A549 (cell line): ENCODE data around the gene IGFN1. TPM values are rescaled to one million over a fixed set of nuclear protein-coding genes. Genes with fewer than 3 reads are reported as not detected.

ENCODE experiments used
- ATAC-seq, 2 experiments: fragments of 200-7000 bp in 1 of 2; fragments of >200 bp in 1 of 2; cut with Nextera tagmentation in 1 of 2; cut with Tn5 transposase in 1 of 2; 3 replicates each; pipeline versions ENCODE4 v1.8.0 to v1.9.1; 2018 to 2020; ENCODE audit warnings: mild to moderate bottlenecking in 1 of 2, moderate library complexity in 1 of 2
- CTCF ChIA-PET: fragments of 300-600 bp; sonication (Branson Sonifier 250); formaldehyde crosslinking; extraction: SDS; loops from one replicate; lab custom pipeline; 2021; ENCODE audit warnings: antibody characterized with exemption, inconsistent platforms; lab: Yijun Ruan, JAX
- POLR2A ChIA-PET: fragments of 350-600 bp; formaldehyde crosslinking; extraction: SDS; loops from one replicate; lab custom pipeline; 2021; ENCODE audit warnings: antibody characterized with exemption, inconsistent platforms; lab: Yijun Ruan, JAX
- DNase-seq, 2 experiments: peaks; one replicate each; pipeline versions ENCODE4 v3.0.0 to v3.0.0-alpha.2; 2011 to 2016; ENCODE audit warnings: low read depth in 1 of 2, low spot score in 1 of 2
- FAIRE-seq: peaks from 2 replicates; lab custom pipeline; 2011; peaks lifted over from hg19 to GRCh38; lab: Jason Lieb, UNC
- H3K27ac ChIP-seq, 2 experiments: fragments of >200 bp; sonication (Bioruptor Twin); formaldehyde crosslinking; 3 replicates each; pipeline ENCODE4 v1.5.1; 2016 to 2017
- H3K4me1 ChIP-seq: fragments of >200 bp; sonication (Bioruptor Twin); formaldehyde crosslinking; 3 replicates; pipeline ENCODE4 v1.6.1; 2016
- H3K4me2 ChIP-seq: fragments of >200 bp; sonication (Bioruptor Twin); formaldehyde crosslinking; 3 replicates; pipeline ENCODE4 v1.6.1; 2016
- H3K4me3 ChIP-seq: fragments of >200 bp; sonication (Bioruptor Twin); formaldehyde crosslinking; 3 replicates; pipeline ENCODE4 v1.5.1; 2016
- H3K9me3 ChIP-seq: fragments of >200 bp; sonication (Bioruptor Twin); formaldehyde crosslinking; 3 replicates; pipeline ENCODE4 v1.6.1; 2016
- CBX8 ChIP-seq: fragments of 200-600 bp; sonication (generic); IDR thresholded peaks from 2 replicates; pipeline ENCODE4 v1.6.1; 2016
- EHF ChIP-seq: fragments of 250-450 bp; sonication (Bioruptor Pico); IDR thresholded peaks from 2 replicates; pipeline ENCODE4 v1.5.0; 2020; ENCODE audit warnings: mild to moderate bottlenecking
- FOSL2 ChIP-seq, 2 experiments: fragments of 450-650 bp in 1 of 2; fragments of >200 bp in 1 of 2; sonication (Bioruptor Twin) in 1 of 2; formaldehyde crosslinking; IDR thresholded peaks; 2 replicates each; pipeline versions ENCODE4 v1.5.0 to v1.6.1; 2016 to 2020; ENCODE audit warnings: mild to moderate bottlenecking in 1 of 2, moderate library complexity in 1 of 2
- HDAC2 ChIP-seq: fragments of 200-600 bp; sonication (generic); IDR thresholded peaks from 2 replicates; pipeline ENCODE4 v1.6.1; 2016
- HEYL ChIP-seq: fragments of 250-450 bp; sonication (Bioruptor Pico); IDR thresholded peaks from 2 replicates; pipeline ENCODE4 v1.8.0; 2021; ENCODE audit warnings: mild to moderate bottlenecking, moderate library complexity
- JUN ChIP-seq, 2 experiments: fragments of >200 bp; sonication (Bioruptor Twin); formaldehyde crosslinking; IDR thresholded peaks; 2 replicates in 1 of 2; 3 replicates in 1 of 2; pipeline ENCODE4 v1.6.1; 2016 to 2017
- PHF8 ChIP-seq: fragments of 200-600 bp; sonication (generic); IDR thresholded peaks from 2 replicates; pipeline ENCODE4 v1.6.1; 2016; ENCODE audit warnings: low read depth, mild to moderate bottlenecking, antibody characterized with exemption, moderate library complexity, borderline replicate concordance
- RCOR1 ChIP-seq: fragments of 150-350 bp; IDR thresholded peaks from 2 replicates; pipeline ENCODE4 v1.6.1; 2014; ENCODE audit warnings: antibody characterized with exemption, low read length, low read depth
- RNF2 ChIP-seq: fragments of 200-600 bp; sonication (generic); IDR thresholded peaks from 2 replicates; pipeline ENCODE4 v1.6.1; 2016; ENCODE audit warnings: low read depth, mild to moderate bottlenecking, antibody characterized with exemption, moderate library complexity, borderline replicate concordance
- SMC3 ChIP-seq: fragments of >200 bp; sonication (Bioruptor Twin); formaldehyde crosslinking; IDR thresholded peaks from 3 replicates; pipeline ENCODE4 v1.6.1; 2018; ENCODE audit warnings: inconsistent platforms
- TFCP2L1 ChIP-seq: fragments of 250-450 bp; sonication (Bioruptor Pico); IDR thresholded peaks from 2 replicates; pipeline ENCODE4 v1.5.0; 2021; ENCODE audit warnings: mild to moderate bottlenecking
- TP53 ChIP-seq: fragments of 250-450 bp; sonication (Bioruptor Pico); IDR thresholded peaks from 2 replicates; pipeline ENCODE4 v1.5.0; 2021; ENCODE audit warnings: mild to moderate bottlenecking, moderate library complexity
- ZC3H11A ChIP-seq: fragments of 450-650 bp; IDR thresholded peaks from 2 replicates; pipeline ENCODE4 v1.6.1; 2014; ENCODE audit warnings: antibody characterized with exemption, mild to moderate bottlenecking
- WGBS: methylation state at CpG from one replicate; pipeline ENCODE4 v1.1.6; 2017; ENCODE audit errors: missing lambda C conversion rate; 5-methylcytosine and 5-hydroxymethylcytosine counted together
- polyA plus RNA-seq, 4 experiments: library from polyadenylated mRNA; depleted of rRNA in 3 of 4; stranded (reverse); fragments of >200 nt; fragmentation: RNase III in 1 of 4; extraction: RNeasy Plus Mini Kit Qiagen cat#74134 plus additional on column Dnase treatment in 1 of 4; gene quantifications; 2 replicates in 3 of 4; 3 replicates in 1 of 4; pipeline ENCODE4 v1.2.3, GENCODE V29; 2011 to 2017
- TF ChIP-seq, protein P1 (sequence below): fragments of 150-350 bp; IDR thresholded peaks from 2 replicates; pipeline ENCODE4 v1.6.1; 2014; ENCODE audit warnings: low read depth, mild to moderate bottlenecking, low read length
- TF ChIP-seq, protein P2 (sequence below): fragments of 450-650 bp; IDR thresholded peaks from 2 replicates; pipeline ENCODE4 v1.6.1; 2014; ENCODE audit warnings: antibody characterized with exemption

IGFN1 gene
- polyA plus RNA-seq, 2 of the 4 experiments (the other 2 are of a cell fraction), result 0.03 to 4.7 TPM

DNA sequence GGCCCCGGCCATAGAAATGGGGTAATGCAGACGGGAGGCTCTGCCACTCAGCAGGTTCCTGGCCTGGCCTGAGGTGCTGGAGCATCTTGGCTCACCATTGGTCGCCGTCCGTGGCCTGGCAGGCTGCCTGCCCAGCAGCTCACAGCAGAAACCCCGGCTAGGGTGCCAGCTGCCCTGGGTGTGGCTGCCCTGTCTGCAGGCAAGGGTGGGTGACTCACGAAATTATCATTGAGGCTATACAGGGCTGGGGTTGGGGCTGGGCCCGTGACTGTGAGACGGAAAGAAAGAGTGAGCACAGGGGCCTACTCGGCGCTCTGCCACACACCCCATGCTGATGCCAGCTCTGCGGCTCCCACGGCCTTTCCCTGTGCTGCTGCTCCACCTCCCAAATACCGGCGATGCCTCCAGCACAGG, 84.6 kb downstream of the IGFN1 start (continued):
- TF ChIP-seq FOSL2 (IDR thresholded peaks at IDR 0.05) (0 out of 2 replicates have a peak, but pooled peaks have one; percentile 32), FOSL2 (CRISPR knock-in tag; IDR thresholded peaks at IDR 0.05) (peak; percentile 91), SMC3 (no peak), HDAC2 (no peak), ZC3H11A (no peak), TP53 (CRISPR knock-in tag) (no peak), HEYL (CRISPR knock-in tag) (no peak), RCOR1 (no peak), PHF8 (no peak), RNF2 (no peak), TFCP2L1 (CRISPR knock-in tag) (no peak), CBX8 (no peak), EHF (CRISPR knock-in tag) (no peak)
- TF ChIP-seq, protein P1, sequence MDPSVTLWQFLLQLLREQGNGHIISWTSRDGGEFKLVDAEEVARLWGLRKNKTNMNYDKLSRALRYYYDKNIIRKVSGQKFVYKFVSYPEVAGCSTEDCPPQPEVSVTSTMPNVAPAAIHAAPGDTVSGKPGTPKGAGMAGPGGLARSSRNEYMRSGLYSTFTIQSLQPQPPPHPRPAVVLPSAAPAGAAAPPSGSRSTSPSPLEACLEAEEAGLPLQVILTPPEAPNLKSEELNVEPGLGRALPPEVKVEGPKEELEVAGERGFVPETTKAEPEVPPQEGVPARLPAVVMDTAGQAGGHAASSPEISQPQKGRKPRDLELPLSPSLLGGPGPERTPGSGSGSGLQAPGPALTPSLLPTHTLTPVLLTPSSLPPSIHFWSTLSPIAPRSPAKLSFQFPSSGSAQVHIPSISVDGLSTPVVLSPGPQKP, result no peak
- TF ChIP-seq, all 56 proteins: peak for 7

DNA sequence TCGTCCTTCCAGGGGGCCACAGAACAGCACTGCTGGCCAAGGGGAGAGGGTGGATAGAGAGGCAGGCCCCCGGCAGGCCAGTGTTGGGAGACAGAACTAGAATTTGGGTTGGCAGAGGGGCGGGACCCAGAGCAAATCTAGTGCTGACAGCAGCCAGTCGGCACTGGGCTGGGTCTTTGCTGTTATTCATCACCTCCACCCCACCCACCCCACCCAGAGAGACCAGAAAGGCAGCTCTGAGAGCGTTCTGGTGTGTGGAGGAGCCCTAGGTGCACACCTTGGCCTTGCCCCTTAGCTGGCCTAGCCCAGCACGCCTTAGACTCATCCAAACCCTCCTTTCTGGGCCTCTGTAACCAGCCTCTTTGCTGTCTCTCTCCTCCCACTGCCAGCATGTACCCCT, 86.3 kb downstream of the IGFN1 start:
- peak overlapping the region; percentile 87 for H3K27ac ChIP-seq
- peak overlapping the region; percentile 25; the same call in 2 of the 3 replicates for H3K4me2 ChIP-seq
- no peak for ATAC-seq

DNA sequence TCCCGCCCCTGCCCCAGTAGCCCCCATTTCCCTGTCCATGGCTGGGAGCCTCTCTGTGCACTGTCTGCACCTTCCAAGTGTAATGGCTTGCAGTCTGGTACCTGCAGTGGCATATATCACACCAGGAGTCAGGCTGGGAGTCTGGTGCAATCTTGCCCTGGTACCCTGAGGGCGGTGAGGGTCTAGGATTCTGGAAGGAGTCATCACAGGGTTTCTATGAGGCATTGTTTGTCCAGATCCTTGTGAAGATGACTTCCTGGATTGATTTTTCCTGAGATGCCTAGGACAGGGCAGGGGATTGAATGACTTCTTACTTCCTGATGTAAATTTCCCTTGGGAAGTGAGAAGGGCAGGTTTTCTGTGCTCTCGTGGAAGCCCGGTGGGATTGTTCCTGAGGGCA, 86.8 kb downstream of the IGFN1 start:
- ATAC-seq, result no peak
- H3K4me2 ChIP-seq, result peak overlapping the region; percentile 25; the same call in 2 of the 3 replicates
- peak in 1 of 2 experiments; percentile 27 for DNase-seq
- FAIRE-seq, result no peak
- TF ChIP-seq, protein P2, sequence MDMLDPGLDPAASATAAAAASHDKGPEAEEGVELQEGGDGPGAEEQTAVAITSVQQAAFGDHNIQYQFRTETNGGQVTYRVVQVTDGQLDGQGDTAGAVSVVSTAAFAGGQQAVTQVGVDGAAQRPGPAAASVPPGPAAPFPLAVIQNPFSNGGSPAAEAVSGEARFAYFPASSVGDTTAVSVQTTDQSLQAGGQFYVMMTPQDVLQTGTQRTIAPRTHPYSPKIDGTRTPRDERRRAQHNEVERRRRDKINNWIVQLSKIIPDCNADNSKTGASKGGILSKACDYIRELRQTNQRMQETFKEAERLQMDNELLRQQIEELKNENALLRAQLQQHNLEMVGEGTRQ, result no peak
- TF ChIP-seq HDAC2, result no peak
- CTCF ChIA-PET, result interaction anchor here (0.6 to 1.3 kb wide), 2 partner anchors 23 to 235 kb away, joined by 3 read pairs; no protein-coding TSS in a partner anchor
- POLR2A ChIA-PET, result interaction anchor here (0.6 kb wide), 1 partner anchor 655 kb away, joined by 3 read pairs; no protein-coding TSS in a partner anchor
- WGBS, result 88% methylated on average over 3 of the region's 4 CpGs
- H3K27ac ChIP-seq, result peak overlapping the region; percentile 87; a peak in 5 of 6 replicates
- H3K9me3 ChIP-seq, result no peaks in the 10 kb centered on the region
- H3K4me1 ChIP-seq, result peaks cover 40% of the 10 kb centered on the region
- no peak overlapping the region for H3K4me3 ChIP-seq

More for the DNA sequence above, 86.3 kb downstream of the IGFN1 start:
- FAIRE-seq (no peak), DNase-seq (no peak)
- ChIA-PET POLR2A (interaction anchor here (0.6 kb wide), 1 partner anchor 654 kb away, joined by 3 read pairs; no protein-coding TSS in a partner anchor), CTCF (interaction anchor here (0.6 to 1.3 kb wide), 4 partner anchors 22 to 236 kb away, joined by 3 to 5 read pairs (median 4); no protein-coding TSS in a partner anchor)
- Histone ChIP-seq H3K4me3 (no peak overlapping the region), H3K4me1 (peaks cover 40% of the 10 kb centered on the region), H3K9me3 (no peaks in the 10 kb centered on the region)
- no peak for TF ChIP-seq JUN (IDR thresholded peaks at IDR 0.05)
- 80% methylated on average over 5 of the region's 6 CpGs for WGBS

Other genes with a start within 250 kb of the IGFN1 start
- 3.6 and 3.8 TPM in 2 replicates for gene KIF21B, start 167.1 kb upstream of the IGFN1 start, polyA plus RNA-seq (2011; rRNA removed)
- 1.3 to 1.5 TPM (median 1.4 TPM) in 3 replicates for gene KIF21B, start 167.1 kb upstream of the IGFN1 start, polyA plus RNA-seq (2017; fragmentation: RNase III; extraction: RNeasy Plus Mini Kit Qiagen cat#74134 plus additional on column Dnase treatment)
- gene CACNA1S, start 78.4 kb upstream of the IGFN1 start, polyA plus RNA-seq (2011; rRNA removed), result 0.01 and 0.03 TPM in 2 replicates
- gene CACNA1S, start 78.4 kb upstream of the IGFN1 start, polyA plus RNA-seq (2017; fragmentation: RNase III; extraction: RNeasy Plus Mini Kit Qiagen cat#74134 plus additional on column Dnase treatment), result not detected in 3 replicates
- 0.07 TPM in 1 of 2 replicates, not detected in the other for gene ASCL5, start 63.6 kb upstream of the IGFN1 start, polyA plus RNA-seq (2011; rRNA removed)
- gene ASCL5, start 63.6 kb upstream of the IGFN1 start, polyA plus RNA-seq (2017; fragmentation: RNase III; extraction: RNeasy Plus Mini Kit Qiagen cat#74134 plus additional on column Dnase treatment), result 0.07 to 0.17 TPM (median 0.09 TPM) in 3 replicates
- 97.0 and 119 TPM in 2 replicates for gene TMEM9, start 36.4 kb upstream of the IGFN1 start, polyA plus RNA-seq (2011; rRNA removed)
- gene TMEM9, start 36.4 kb upstream of the IGFN1 start, polyA plus RNA-seq (2017; fragmentation: RNase III; extraction: RNeasy Plus Mini Kit Qiagen cat#74134 plus additional on column Dnase treatment), result 75.7 to 86.8 TPM (median 83.3 TPM) in 3 replicates
- not detected in 2 replicates for gene PKP1, start 92.7 kb downstream of the IGFN1 start, polyA plus RNA-seq (2011; rRNA removed)
- gene PKP1, start 92.7 kb downstream of the IGFN1 start, polyA plus RNA-seq (2017; fragmentation: RNase III; extraction: RNeasy Plus Mini Kit Qiagen cat#74134 plus additional on column Dnase treatment), result not detected in 3 replicates
- not detected in 2 replicates for gene TNNT2, start 186.9 kb downstream of the IGFN1 start, polyA plus RNA-seq (2011; rRNA removed)
- gene TNNT2, start 186.9 kb downstream of the IGFN1 start, polyA plus RNA-seq (2017; fragmentation: RNase III; extraction: RNeasy Plus Mini Kit Qiagen cat#74134 plus additional on column Dnase treatment), result 0.09 to 0.10 TPM (median 0.09 TPM) in 3 replicates
- gene LAD1, start 208.5 kb downstream of the IGFN1 start, polyA plus RNA-seq (2011; rRNA removed), result 0.19 and 0.26 TPM in 2 replicates
- 0.67 to 1.1 TPM (median 0.87 TPM) in 3 replicates for gene LAD1, start 208.5 kb downstream of the IGFN1 start, polyA plus RNA-seq (2017; fragmentation: RNase III; extraction: RNeasy Plus Mini Kit Qiagen cat#74134 plus additional on column Dnase treatment)
- not detected in 2 replicates for gene TNNI1, start 230.9 kb downstream of the IGFN1 start, polyA plus RNA-seq (2011; rRNA removed)
- not detected in 3 replicates for gene TNNI1, start 230.9 kb downstream of the IGFN1 start, polyA plus RNA-seq (2017; fragmentation: RNase III; extraction: RNeasy Plus Mini Kit Qiagen cat#74134 plus additional on column Dnase treatment)